Activated naive CD4-positive, alpha-beta T cell treated with anti-CD3 and anti-CD28 coated beads for 36 hours (primary cell): ENCODE results near the gene AFF3. TPM values are rescaled to one million over a fixed set of nuclear protein-coding genes. Genes with fewer than 3 reads are reported as not detected.

Source experiments
- CTCF ChIA-PET: fragments of 350-600 bp; sonication (Branson Sonifier 250); formaldehyde crosslinking; loops from one replicate; lab custom pipeline; 2021; ENCODE audit warnings: antibody characterized with exemption; lab: Charles Lee
- DNase-seq: peaks from one replicate; pipeline ENCODE4 v3.0.0-alpha.2; 2020
- H3K27ac Mint-ChIP-seq: one replicate; pipeline ENCODE4 v1.8.0; 2021; ENCODE audit warnings: mild to moderate bottlenecking, mixed read lengths
- H3K27me3 Mint-ChIP-seq: one replicate; pipeline ENCODE4 v1.8.0; 2021; ENCODE audit warnings: low read depth, mixed read lengths
- H3K36me3 Mint-ChIP-seq: one replicate; pipeline ENCODE4 v1.8.0; 2021; ENCODE audit warnings: low read depth, mixed read lengths
- H3K4me1 Mint-ChIP-seq: one replicate; pipeline ENCODE4 v1.8.0; 2021; ENCODE audit warnings: low read depth, mixed read lengths
- H3K4me3 Mint-ChIP-seq: one replicate; pipeline ENCODE4 v1.8.0; 2021; ENCODE audit warnings: mild to moderate bottlenecking, moderate library complexity, mixed read lengths
- H3K9me3 Mint-ChIP-seq: one replicate; pipeline ENCODE4 v1.8.0; 2021; ENCODE audit warnings: mixed read lengths
- intact Hi-C: fragments of 100-400 bp; cut with micrococcal nuclease; formaldehyde crosslinking; loops from one replicate; pipeline ENCODE4 v1.15.1; 2023
- total RNA-seq, 2 experiments: library from RNA; stranded (reverse); gene quantifications; one replicate each; pipeline ENCODE4 v1.2.3, GENCODE V29; 2021

Gene AFF3
- total RNA-seq, 2 experiments from 2014 or later = 1.5 to 2.1 TPM

GRCh38 chr2:100140582-100140981 lies 1.8 kb downstream of the AFF3 start:
- DNase-seq = no peak
- Mint-ChIP-seq H3K36me3 (no peaks in the 10 kb centered on the region), H3K4me1 (peaks cover 58% of the 10 kb centered on the region), H3K27me3 (peaks cover 2% of the 10 kb centered on the region), H3K9me3 (no peaks in the 10 kb centered on the region), H3K27ac (no peak overlapping the region), H3K4me3 (no peak overlapping the region)
- CTCF ChIA-PET = interaction anchor here (0.9 kb wide), 1 partner anchor 89 kb away, joined by 4 read pairs; no protein-coding TSS in a partner anchor
- intact Hi-C loops = loop anchor here (2.0 kb wide), 1 partner anchor 36 kb away; no protein-coding TSS in a partner anchor

- peaks cover 2% of the 10 kb centered on the region for H3K27me3 Mint-ChIP-seq
- DNase-seq = no peak
- H3K9me3 Mint-ChIP-seq = no peaks in the 10 kb centered on the region
- peaks cover 53% of the 10 kb centered on the region for H3K4me1 Mint-ChIP-seq
- H3K36me3 Mint-ChIP-seq = no peaks in the 10 kb centered on the region
- CTCF ChIA-PET = interaction anchor here (0.6 kb wide), 1 partner anchor 1562 kb away, joined by 3 read pairs; no protein-coding TSS in a partner anchor
- H3K4me3 Mint-ChIP-seq = no peak overlapping the region
- intact Hi-C loops = loop anchor here (2.0 kb wide), 1 partner anchor 25 kb away; no protein-coding TSS in a partner anchor
- H3K27ac Mint-ChIP-seq = no peak overlapping the region
These were observed 4.4 kb downstream of the AFF3 start for GRCh38 chr2:100137866-100138570.

GRCh38 chr2:100137318-100137717 lies 5.1 kb downstream of the AFF3 start:
- Mint-ChIP-seq H3K36me3 (no peaks in the 10 kb centered on the region), H3K4me1 (peaks cover 46% of the 10 kb centered on the region), H3K27ac (no peak overlapping the region), H3K27me3 (peaks cover 2% of the 10 kb centered on the region), H3K9me3 (no peaks in the 10 kb centered on the region), H3K4me3 (no peak overlapping the region)
- intact Hi-C loops = no loop called here
- no peak for DNase-seq
- CTCF ChIA-PET = interaction anchor here (0.6 kb wide), 1 partner anchor 1563 kb away, joined by 3 read pairs; no protein-coding TSS in a partner anchor

- CTCF ChIA-PET = interaction anchor here (0.6 kb wide), 1 partner anchor 1483 kb away, joined by 3 read pairs; no protein-coding TSS in a partner anchor
- DNase-seq = no peak
- H3K27me3 Mint-ChIP-seq = peaks cover 2% of the 10 kb centered on the region
- peaks cover 40% of the 10 kb centered on the region for H3K4me1 Mint-ChIP-seq
- no peaks in the 10 kb centered on the region for H3K36me3 Mint-ChIP-seq
- H3K27ac Mint-ChIP-seq = no peak overlapping the region
- no peaks in the 10 kb centered on the region for H3K9me3 Mint-ChIP-seq
- H3K4me3 Mint-ChIP-seq = no peak overlapping the region
- intact Hi-C loops = loop anchor here (1.0 kb wide), 1 partner anchor 72 kb away; no protein-coding TSS in a partner anchor
These were observed 6.1 kb downstream of the AFF3 start for GRCh38 chr2:100136310-100136709.

- Mint-ChIP-seq H3K4me1 (peaks cover 35% of the 10 kb centered on the region), H3K27me3 (peaks cover 2% of the 10 kb centered on the region), H3K27ac (no peak overlapping the region), H3K9me3 (no peaks in the 10 kb centered on the region), H3K36me3 (no peaks in the 10 kb centered on the region), H3K4me3 (no peak overlapping the region)
- intact Hi-C loops = no loop called here
- CTCF ChIA-PET = interaction anchor here (0.6 kb wide), 1 partner anchor 18 kb away, joined by 3 read pairs; no protein-coding TSS in a partner anchor
- no peak for DNase-seq
These were observed 7.0 kb downstream of the AFF3 start for GRCh38 chr2:100135415-100135814.

- intact Hi-C loops = no loop called here
- Mint-ChIP-seq H3K4me1 (peaks cover 7% of the 10 kb centered on the region), H3K4me3 (no peak overlapping the region), H3K27me3 (no peaks in the 10 kb centered on the region), H3K36me3 (no peaks in the 10 kb centered on the region), H3K27ac (no peak overlapping the region), H3K9me3 (no peaks in the 10 kb centered on the region)
- no peak for DNase-seq
- CTCF ChIA-PET = no interaction called here
These were observed 11.6 kb downstream of the AFF3 start for GRCh38 chr2:100130595-100131391.

- CTCF ChIA-PET = no interaction called here
- H3K27ac Mint-ChIP-seq = no peak overlapping the region
- H3K36me3 Mint-ChIP-seq = peaks cover 3% of the 10 kb centered on the region
- no peak overlapping the region for H3K4me3 Mint-ChIP-seq
- no peaks in the 10 kb centered on the region for H3K27me3 Mint-ChIP-seq
- peaks cover 10% of the 10 kb centered on the region for H3K4me1 Mint-ChIP-seq
- peaks cover 13% of the 10 kb centered on the region for H3K9me3 Mint-ChIP-seq
- no peak for DNase-seq
- intact Hi-C loops = no loop called here
These were observed 15.4 kb downstream of the AFF3 start for GRCh38 chr2:100126897-100127401.

- no peak overlapping the region for H3K4me3 Mint-ChIP-seq
- peaks cover 6% of the 10 kb centered on the region for H3K36me3 Mint-ChIP-seq
- peaks cover 6% of the 10 kb centered on the region for H3K4me1 Mint-ChIP-seq
- intact Hi-C loops = no loop called here
- DNase-seq = no peak
- CTCF ChIA-PET = no interaction called here
- H3K27me3 Mint-ChIP-seq = no peaks in the 10 kb centered on the region
- no peak overlapping the region for H3K27ac Mint-ChIP-seq
- peaks cover 13% of the 10 kb centered on the region for H3K9me3 Mint-ChIP-seq
These were observed 16.2 kb downstream of the AFF3 start for GRCh38 chr2:100126201-100126600.

- no peak for DNase-seq
- CTCF ChIA-PET = no interaction called here
- H3K27me3 Mint-ChIP-seq = no peaks in the 10 kb centered on the region
- H3K4me3 Mint-ChIP-seq = no peak overlapping the region
- intact Hi-C loops = no loop called here
- H3K27ac Mint-ChIP-seq = no peak overlapping the region
- H3K4me1 Mint-ChIP-seq = peaks cover 2% of the 10 kb centered on the region
- peaks cover 7% of the 10 kb centered on the region for H3K36me3 Mint-ChIP-seq
- H3K9me3 Mint-ChIP-seq = peaks cover 13% of the 10 kb centered on the region
These were observed 16.8 kb downstream of the AFF3 start for GRCh38 chr2:100125626-100126025.

GRCh38 chr2:100124761-100125160 lies 17.6 kb downstream of the AFF3 start:
- Mint-ChIP-seq H3K27ac (no peak overlapping the region), H3K36me3 (peaks cover 7% of the 10 kb centered on the region), H3K27me3 (no peaks in the 10 kb centered on the region), H3K9me3 (peaks cover 13% of the 10 kb centered on the region), H3K4me3 (no peak overlapping the region), H3K4me1 (peaks cover 2% of the 10 kb centered on the region)
- CTCF ChIA-PET = no interaction called here
- DNase-seq = no peak
- intact Hi-C loops = no loop called here

GRCh38 chr2:100121124-100121718 lies 21.2 kb downstream of the AFF3 start:
- Mint-ChIP-seq H3K4me1 (peaks cover 2% of the 10 kb centered on the region), H3K27me3 (no peaks in the 10 kb centered on the region), H3K4me3 (no peak overlapping the region), H3K9me3 (peaks cover 21% of the 10 kb centered on the region), H3K27ac (no peak overlapping the region), H3K36me3 (peaks cover 13% of the 10 kb centered on the region)
- intact Hi-C loops = no loop called here
- CTCF ChIA-PET = no interaction called here
- DNase-seq = no peak

GRCh38 chr2:100119235-100119634 lies 23.2 kb downstream of the AFF3 start:
- intact Hi-C loops = no loop called here
- Mint-ChIP-seq H3K27ac (no peak overlapping the region), H3K27me3 (no peaks in the 10 kb centered on the region), H3K9me3 (peaks cover 15% of the 10 kb centered on the region), H3K4me3 (no peak overlapping the region), H3K36me3 (peaks cover 13% of the 10 kb centered on the region), H3K4me1 (peaks cover 6% of the 10 kb centered on the region)
- no peak for DNase-seq
- CTCF ChIA-PET = interaction anchor here (0.7 kb wide), 1 partner anchor 77 kb away, joined by 6 read pairs; no protein-coding TSS in a partner anchor
